CD4-positive, CD25-positive, alpha-beta regulatory T cell (primary cell): Measurements from ENCODE around the gene TMA7B. TPM values are rescaled to one million over a fixed set of nuclear protein-coding genes. Genes with fewer than 3 reads are reported as not detected.

Experiments used
- ATAC-seq, 2 donors: fragments of 150-1000 bp; cut with Tn5 transposase; one replicate each; pipeline ENCODE4 v1.10.0; 2021; ENCODE audit warnings: low read depth in 2 of 2, moderate number of reproducible peaks in 2 of 2, moderate library complexity in 1 of 2
- DNase-seq, 3 donors: peaks; one replicate each; pipeline versions ENCODE4 v3.0.0 to v3.0.0-alpha.2; 2012 to 2022; ENCODE audit warnings: mixed read lengths in 1 of 3
- H3K27ac ChIP-seq: one replicate; pipeline ENCODE4 v1.7.0; 2013; ENCODE audit warnings: mild to moderate bottlenecking, low read length; ENCODE audit not compliant: insufficient read depth, poor library complexity, severe bottlenecking
- H3K27me3 ChIP-seq: one replicate; pipeline ENCODE4 v1.7.0; 2013; ENCODE audit warnings: low read length; ENCODE audit not compliant: control insufficient read depth, insufficient read depth
- H3K36me3 ChIP-seq: one replicate; pipeline ENCODE4 v1.7.0; 2013; ENCODE audit warnings: mild to moderate bottlenecking, low read length, moderate library complexity; ENCODE audit not compliant: control insufficient read depth, insufficient read depth
- H3K4me1 ChIP-seq: 2 replicates; pipeline ENCODE4 v1.7.0; 2013; ENCODE audit warnings: mild to moderate bottlenecking, low read length; ENCODE audit not compliant: insufficient read depth, control insufficient read depth, poor library complexity, severe bottlenecking
- H3K4me3 ChIP-seq: one replicate; pipeline ENCODE4 v1.7.0; 2013; ENCODE audit warnings: low read depth, mild to moderate bottlenecking, low read length, moderate library complexity
- H3K9me3 ChIP-seq, 2 experiments: 1 replicate in 1 of 2; 2 replicates in 1 of 2; pipeline ENCODE4 v1.7.0; 2013; ENCODE audit warnings: low read length in 2 of 2, mild to moderate bottlenecking in 1 of 2, moderate library complexity in 1 of 2; ENCODE audit not compliant: control insufficient read depth in 2 of 2
- H3K27ac Mint-ChIP-seq, 3 donors: one replicate each; pipeline ENCODE4 v1.8.0; 2020 to 2022; ENCODE audit warnings: mild to moderate bottlenecking in 3 of 3, mixed read lengths in 3 of 3, moderate library complexity in 2 of 3
- H3K27me3 Mint-ChIP-seq: one replicate; pipeline ENCODE4 v1.8.0; 2022; ENCODE audit warnings: mild to moderate bottlenecking, mixed read lengths
- H3K36me3 Mint-ChIP-seq: one replicate; pipeline ENCODE4 v1.8.0; 2020; ENCODE audit warnings: mixed read lengths
- H3K4me1 Mint-ChIP-seq, 4 donors: one replicate each; pipeline ENCODE4 v1.8.0; 2020 to 2022; ENCODE audit warnings: mixed read lengths in 4 of 4, mild to moderate bottlenecking in 1 of 4
- H3K4me3 Mint-ChIP-seq, 4 donors: one replicate each; pipeline ENCODE4 v1.8.0; 2020 to 2022; ENCODE audit warnings: mild to moderate bottlenecking in 4 of 4, mixed read lengths in 4 of 4, moderate library complexity in 3 of 4
- H3K9me3 Mint-ChIP-seq, 7 donors: one replicate each; pipeline ENCODE4 v1.8.0; 2020 to 2022; ENCODE audit warnings: mixed read lengths in 7 of 7, mild to moderate bottlenecking in 3 of 7, moderate library complexity in 2 of 7
- polyA plus RNA-seq, 4 donors: library from polyadenylated mRNA; unstranded; fragments of 300-500 nt; fragmentation: Illumina TruSeq; gene quantifications; one replicate each; pipeline ENCODE4 v1.2.3, GENCODE V29; 2021
- total RNA-seq: library from RNA; stranded (reverse); gene quantifications from one replicate; pipeline ENCODE4 v1.2.3, GENCODE V29; 2022

The TMA7B gene
- total and polyA plus RNA-seq, 5 donors from 2014 or later, result 0.91 to 13.0 (median 1.7) TPM

- no peaks in the 10 kb centered on the region for H3K9me3 Mint-ChIP-seq
- no peaks in the 10 kb centered on the region for H3K36me3 ChIP-seq
- H3K9me3 ChIP-seq, result no peaks in the 10 kb centered on the region
- H3K27ac ChIP-seq, result no peak within 1 kb of the TSS
- ATAC-seq, result peak; percentile 45 to 48
- H3K4me1 Mint-ChIP-seq, result peaks cover 5 to 12% (median 5%) of the 10 kb centered on the region in 4 donors
- H3K27ac Mint-ChIP-seq, result peak within 1 kb of the TSS in 2 of 3 donors; percentile 22 to 90
- peaks cover 4% of the 10 kb centered on the region for H3K27me3 ChIP-seq
- no peak within 1 kb of the TSS for H3K4me3 ChIP-seq
- H3K4me3 Mint-ChIP-seq, result peak within 1 kb of the TSS; percentile 61 to 80 (median 74)
- no peaks in the 10 kb centered on the region for H3K36me3 Mint-ChIP-seq
- peaks cover 17% of the 10 kb centered on the region for H3K4me1 ChIP-seq
- peaks cover 39% of the 10 kb centered on the region for H3K27me3 Mint-ChIP-seq
- peak; percentile 24 to 43 (median 28) for DNase-seq
Measured at GRCh38 chr22:39994566-39995392, 34.6 kb downstream of the TMA7B start, which contains the start of gene FAM83F. FAM83F (plus strand) TSS chr22:39994954; CDS start chr22:39995043, 89 bp downstream.

GRCh38 chr22:39995393-39996252, 35.4 kb downstream of the TMA7B start:
- no peaks in the 10 kb centered on the region for H3K36me3 ChIP-seq
- Mint-ChIP-seq H3K36me3 (no peaks in the 10 kb centered on the region), H3K4me3 (peak overlapping the region in 3 of 4 donors; percentile 26 to 54 (median 29)), H3K4me1 (peaks cover 5 to 12% (median 5%) of the 10 kb centered on the region in 4 donors), H3K9me3 (no peaks in the 10 kb centered on the region), H3K27ac (no peak overlapping the region), H3K27me3 (peaks cover 37% of the 10 kb centered on the region)
- H3K9me3 ChIP-seq, result no peaks in the 10 kb centered on the region
- peaks cover 17% of the 10 kb centered on the region for H3K4me1 ChIP-seq
- no peak overlapping the region for H3K4me3 ChIP-seq
- H3K27me3 ChIP-seq, result peaks cover 4% of the 10 kb centered on the region
- H3K27ac ChIP-seq, result no peak overlapping the region
- ATAC-seq (no peak), DNase-seq (no peak)

- Histone ChIP-seq H3K27ac (no peak overlapping the region), H3K27me3 (peaks cover 4% of the 10 kb centered on the region), H3K9me3 (no peaks in the 10 kb centered on the region), H3K4me3 (no peak overlapping the region), H3K4me1 (peaks cover 17% of the 10 kb centered on the region), H3K36me3 (no peaks in the 10 kb centered on the region)
- no peak for ATAC-seq
- peaks cover 5 to 12% (median 5%) of the 10 kb centered on the region in 4 donors for H3K4me1 Mint-ChIP-seq
- no peaks in the 10 kb centered on the region for H3K36me3 Mint-ChIP-seq
- peak overlapping the region in 1 of 3 donors; percentile 85 for H3K27ac Mint-ChIP-seq
- H3K9me3 Mint-ChIP-seq, result no peaks in the 10 kb centered on the region
- peak overlapping the region in 3 of 4 donors; percentile 4 to 10 (median 5) for H3K4me3 Mint-ChIP-seq
- H3K27me3 Mint-ChIP-seq, result peaks cover 33% of the 10 kb centered on the region
- DNase-seq, result no peak
Measured at GRCh38 chr22:39996732-39997131, 36.5 kb downstream of the TMA7B start.

GRCh38 chr22:39997421-39997820, 37.2 kb downstream of the TMA7B start:
- ATAC-seq (no peak), DNase-seq (no peak)
- H3K9me3 Mint-ChIP-seq, result no peaks in the 10 kb centered on the region
- no peaks in the 10 kb centered on the region for H3K36me3 Mint-ChIP-seq
- no peak overlapping the region for H3K4me3 ChIP-seq
- peaks cover 3% of the 10 kb centered on the region for H3K27me3 ChIP-seq
- H3K27me3 Mint-ChIP-seq, result peaks cover 33% of the 10 kb centered on the region
- no peaks in the 10 kb centered on the region for H3K9me3 ChIP-seq
- H3K27ac ChIP-seq, result no peak overlapping the region
- peaks cover 17% of the 10 kb centered on the region for H3K4me1 ChIP-seq
- H3K36me3 ChIP-seq, result no peaks in the 10 kb centered on the region
- H3K4me1 Mint-ChIP-seq, result peaks cover 5 to 12% (median 5%) of the 10 kb centered on the region in 4 donors
- H3K4me3 Mint-ChIP-seq, result peak overlapping the region in 1 of 4 donors; percentile 5
- no peak overlapping the region for H3K27ac Mint-ChIP-seq

- no peak for ATAC-seq
- H3K4me3 ChIP-seq, result no peak overlapping the region
- H3K4me1 Mint-ChIP-seq, result peaks cover 5 to 12% (median 5%) of the 10 kb centered on the region in 4 donors
- no peaks in the 10 kb centered on the region for H3K9me3 Mint-ChIP-seq
- H3K27ac ChIP-seq, result no peak overlapping the region
- no peak overlapping the region for H3K27ac Mint-ChIP-seq
- peaks cover 29% of the 10 kb centered on the region for H3K27me3 Mint-ChIP-seq
- no peaks in the 10 kb centered on the region for H3K36me3 Mint-ChIP-seq
- H3K4me3 Mint-ChIP-seq, result no peak overlapping the region
- H3K27me3 ChIP-seq, result no peaks in the 10 kb centered on the region
- DNase-seq, result no peak
- peaks cover 17% of the 10 kb centered on the region for H3K4me1 ChIP-seq
- H3K36me3 ChIP-seq, result no peaks in the 10 kb centered on the region
- H3K9me3 ChIP-seq, result no peaks in the 10 kb centered on the region
Measured at GRCh38 chr22:39997939-39998726, 37.9 kb downstream of the TMA7B start.

- H3K4me1 ChIP-seq, result peaks cover 10% of the 10 kb centered on the region
- H3K27ac Mint-ChIP-seq, result no peak overlapping the region
- H3K9me3 Mint-ChIP-seq, result no peaks in the 10 kb centered on the region
- H3K4me3 Mint-ChIP-seq, result no peak overlapping the region
- no peak overlapping the region for H3K27ac ChIP-seq
- H3K4me3 ChIP-seq, result no peak overlapping the region
- H3K4me1 Mint-ChIP-seq, result peaks cover 0 to 5% (median 3%) of the 10 kb centered on the region in 4 donors
- H3K36me3 Mint-ChIP-seq, result no peaks in the 10 kb centered on the region
- ATAC-seq, result no peak
- no peak for DNase-seq
- H3K27me3 ChIP-seq, result no peaks in the 10 kb centered on the region
- H3K9me3 ChIP-seq, result no peaks in the 10 kb centered on the region
- peaks cover 23% of the 10 kb centered on the region for H3K27me3 Mint-ChIP-seq
- H3K36me3 ChIP-seq, result no peaks in the 10 kb centered on the region
Measured at GRCh38 chr22:39999144-39999757, 39.1 kb downstream of the TMA7B start.

- H3K27ac Mint-ChIP-seq, result no peak overlapping the region
- H3K9me3 Mint-ChIP-seq, result no peaks in the 10 kb centered on the region
- Histone ChIP-seq H3K9me3 (no peaks in the 10 kb centered on the region), H3K4me3 (no peak overlapping the region), H3K27ac (no peak overlapping the region), H3K36me3 (no peaks in the 10 kb centered on the region), H3K27me3 (no peaks in the 10 kb centered on the region), H3K4me1 (peaks cover 3% of the 10 kb centered on the region)
- no peak for DNase-seq
- H3K36me3 Mint-ChIP-seq, result no peaks in the 10 kb centered on the region
- H3K27me3 Mint-ChIP-seq, result peaks cover 22% of the 10 kb centered on the region
- peaks cover 0 to 5% (median 2%) of the 10 kb centered on the region in 4 donors for H3K4me1 Mint-ChIP-seq
- ATAC-seq, result no peak
- no peak overlapping the region for H3K4me3 Mint-ChIP-seq
Measured at GRCh38 chr22:40000171-40000570, 40.0 kb downstream of the TMA7B start.
